ENCODE results near the gene UBE2C.

UBE2C gene

DNA sequence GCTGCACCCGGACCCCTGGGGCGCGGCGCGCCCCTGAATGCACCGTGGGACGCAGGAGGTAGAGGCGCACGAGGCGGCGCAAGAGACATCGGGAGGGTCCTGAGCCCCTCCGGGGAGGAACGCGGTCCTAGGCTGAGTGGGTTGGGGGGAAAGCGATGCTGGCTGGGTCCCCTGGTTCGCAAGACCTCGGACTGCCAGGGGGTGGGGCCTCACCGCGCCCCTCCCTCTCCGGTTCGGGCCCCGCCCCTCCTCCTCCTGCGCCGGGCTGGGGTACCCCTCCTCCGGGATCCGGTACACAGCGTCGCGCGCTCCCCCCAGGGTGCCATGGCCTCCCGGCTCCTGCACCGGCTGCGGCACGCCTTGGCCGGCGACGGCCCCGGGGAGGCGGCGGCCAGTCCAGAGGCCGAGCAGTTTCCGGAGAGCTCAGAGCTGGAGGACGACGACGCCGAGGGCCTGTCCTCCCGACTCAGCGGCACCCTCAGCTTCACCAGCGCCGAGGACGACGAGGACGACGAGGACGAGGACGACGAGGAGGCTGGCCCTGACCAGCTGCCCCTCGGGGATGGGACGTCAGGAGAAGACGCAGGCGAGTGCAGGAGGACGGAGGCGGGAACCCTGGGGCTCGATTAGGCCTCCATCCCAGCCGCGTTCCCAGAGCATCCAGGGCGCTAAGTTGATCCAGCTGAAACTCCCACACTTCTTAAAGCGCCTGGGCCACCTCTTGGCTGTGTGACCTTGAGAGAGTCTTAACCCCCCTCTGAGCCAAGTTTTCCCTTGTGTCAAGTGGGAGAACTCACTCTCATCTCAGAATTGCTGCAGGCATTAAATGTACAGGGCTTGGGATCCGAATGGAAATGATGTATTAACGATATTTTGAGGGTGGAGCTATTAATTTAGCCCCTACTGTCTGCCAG lies 21.7 kb downstream of the UBE2C start:
- DNase-seq, result peak; percentile 47 to 48

DNA sequence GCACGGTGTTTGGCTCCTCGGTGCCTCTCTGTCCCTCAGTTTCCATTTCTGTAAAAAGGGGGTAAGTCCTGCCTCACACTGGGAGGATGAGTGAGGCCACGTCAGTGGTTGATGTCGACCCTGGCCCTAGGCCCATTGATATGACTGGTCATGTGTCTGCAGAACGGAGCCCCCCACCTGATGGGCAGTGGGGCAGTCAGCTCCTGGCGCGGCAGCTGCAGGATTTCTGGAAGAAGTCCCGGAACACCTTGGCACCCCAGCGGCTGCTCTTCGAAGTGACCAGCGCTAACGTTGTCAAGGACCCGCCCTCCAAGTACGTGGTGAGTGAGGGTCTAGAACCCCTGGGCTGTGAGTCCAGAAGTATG lies 22.3 kb downstream of the UBE2C start:
- DNase-seq, result no peak

DNA sequence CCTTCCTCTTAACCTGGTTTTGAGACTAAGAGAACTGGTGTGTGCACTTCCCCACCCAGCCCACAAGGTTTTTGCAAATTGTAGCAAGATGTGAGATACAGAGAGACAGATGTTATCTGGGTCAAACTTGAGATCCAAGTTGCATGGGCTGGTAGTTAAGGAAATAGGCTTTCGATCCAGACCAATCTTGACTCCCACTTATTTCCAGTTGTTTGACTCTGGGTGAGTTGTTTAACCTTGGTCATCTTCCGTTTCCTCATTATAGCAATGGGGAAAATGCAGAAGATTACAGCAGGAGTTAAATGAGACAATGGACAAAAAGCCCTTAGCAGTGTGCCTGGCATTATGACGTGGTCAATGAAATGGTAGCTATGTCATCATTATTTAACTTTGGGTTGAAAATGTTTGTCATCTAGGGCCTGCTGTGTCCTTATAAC lies 22.9 kb downstream of the UBE2C start:
- no peak for DNase-seq

DNA sequence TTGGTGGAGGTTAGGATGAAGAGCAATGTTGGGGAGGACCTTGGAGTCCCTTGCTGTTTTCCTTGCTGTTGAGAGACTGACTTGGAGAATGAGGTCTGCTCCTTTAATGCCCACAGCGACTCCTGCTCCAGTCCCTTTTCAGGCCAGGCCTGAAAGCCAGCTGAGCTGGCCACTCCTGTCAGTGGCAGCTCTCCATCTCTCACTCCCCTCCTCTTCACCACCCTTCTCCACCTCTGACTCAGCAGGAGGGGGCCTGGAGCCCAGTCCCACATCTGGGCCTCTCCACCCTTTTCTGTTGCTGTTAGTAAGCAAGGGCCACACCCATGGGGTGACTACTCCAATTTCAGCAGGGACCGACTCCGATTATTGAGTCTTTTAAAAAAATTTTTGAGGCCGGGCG lies 23.4 kb downstream of the UBE2C start:
- DNase-seq, result no peak

DNA sequence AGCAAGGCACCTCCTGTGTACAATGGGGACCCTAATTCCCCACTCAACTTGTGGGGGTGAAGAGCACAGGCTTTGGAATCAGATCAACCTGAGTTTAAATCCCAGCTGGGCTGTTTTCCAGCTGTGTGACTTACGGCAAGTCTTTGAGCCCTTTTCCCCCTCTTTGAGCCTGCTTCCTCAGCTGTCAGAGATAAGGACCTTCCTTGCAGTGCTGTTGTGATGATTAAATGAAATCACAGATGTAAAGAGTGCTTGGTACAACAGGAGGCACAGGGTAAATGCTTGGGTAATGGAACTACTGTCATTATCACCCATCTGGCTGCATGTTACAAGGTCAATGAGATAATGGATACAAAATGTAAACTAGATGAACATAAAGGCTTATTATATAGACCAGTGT lies 24.4 kb downstream of the UBE2C start:
- DNase-seq, result no peak

DNA sequence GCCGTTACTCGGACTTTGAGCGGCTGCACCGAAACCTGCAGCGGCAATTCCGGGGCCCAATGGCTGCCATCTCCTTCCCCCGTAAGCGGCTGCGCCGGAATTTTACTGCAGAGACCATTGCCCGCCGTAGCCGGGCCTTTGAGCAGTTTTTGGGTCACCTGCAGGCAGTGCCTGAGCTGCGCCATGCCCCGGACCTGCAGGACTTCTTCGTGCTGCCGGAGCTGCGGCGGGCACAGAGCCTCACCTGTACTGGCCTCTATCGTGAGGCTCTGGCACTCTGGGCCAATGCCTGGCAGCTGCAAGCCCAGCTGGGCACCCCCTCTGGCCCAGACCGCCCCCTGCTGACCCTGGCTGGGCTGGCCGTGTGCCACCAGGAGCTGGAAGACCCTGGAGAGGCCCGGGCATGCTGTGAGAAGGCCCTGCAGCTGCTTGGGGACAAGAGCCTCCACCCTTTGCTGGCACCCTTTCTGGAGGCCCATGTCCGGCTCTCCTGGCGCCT lies 28.3 kb downstream of the UBE2C start:
- no peak for DNase-seq

DNA sequence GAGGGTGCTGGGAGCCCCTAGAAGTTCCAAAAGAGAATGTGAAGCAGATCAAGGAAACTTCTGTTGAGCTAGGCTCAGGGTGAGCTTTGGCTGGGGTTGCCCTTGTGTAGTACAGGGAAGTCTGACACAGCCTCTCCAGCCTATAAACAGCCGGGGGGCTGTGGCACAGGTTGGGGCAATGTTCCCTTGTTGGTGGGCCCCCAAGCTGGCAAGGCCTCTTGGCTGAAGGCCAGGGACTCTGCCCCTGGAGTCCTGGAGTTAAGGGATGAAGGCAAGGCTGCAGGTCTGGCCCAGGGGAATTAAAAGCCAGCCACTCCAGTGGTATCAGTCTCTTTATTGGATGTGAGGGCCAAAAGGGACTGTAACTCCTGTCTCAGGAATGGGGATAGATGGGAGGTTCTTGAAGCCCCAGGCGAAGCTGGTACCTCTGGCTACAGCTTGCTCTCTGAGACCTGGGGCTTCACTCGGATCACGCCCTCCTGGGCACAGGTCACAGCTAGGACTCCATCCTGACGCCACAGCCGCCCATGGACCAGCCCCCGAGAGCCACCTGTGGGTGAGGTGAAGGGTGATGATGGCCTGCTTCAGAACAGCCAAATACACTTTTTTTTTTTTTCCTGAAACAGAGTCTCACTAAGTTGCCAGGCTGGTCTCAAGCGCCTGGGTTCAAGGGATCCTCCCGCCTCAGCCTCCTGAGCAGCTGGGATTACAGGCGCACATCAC lies 29.1 kb downstream of the UBE2C start:
- DNase-seq, result no peak

DNA sequence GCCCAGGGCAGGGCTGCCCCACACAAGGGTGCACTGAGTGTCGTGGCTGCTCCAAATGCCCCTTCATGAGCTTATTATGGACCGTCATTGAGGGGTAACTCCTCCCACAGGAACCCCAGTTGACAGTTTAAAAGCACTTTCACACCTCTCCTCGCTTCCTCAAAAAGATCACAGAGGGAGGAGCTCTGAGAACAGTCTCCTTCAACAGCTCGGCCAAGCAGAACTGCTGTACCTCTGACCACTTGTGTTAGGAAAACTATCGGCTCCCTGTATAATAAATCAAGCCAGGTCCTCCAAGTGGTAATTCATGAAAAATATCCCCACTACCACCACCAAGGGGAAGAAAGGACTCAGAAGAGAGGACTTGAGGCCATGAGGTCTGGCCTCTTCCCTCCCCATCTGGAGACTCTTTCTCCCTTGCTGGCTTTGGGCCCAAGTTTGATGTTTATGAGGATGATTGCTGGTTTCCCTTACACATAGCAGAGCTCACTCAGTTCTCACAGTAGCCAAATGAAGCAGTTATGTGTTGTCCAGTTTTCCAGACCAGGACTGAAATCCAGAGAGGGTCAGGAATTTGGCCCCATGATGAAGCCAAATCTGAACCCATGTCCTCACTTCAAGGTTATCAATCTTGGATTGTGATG lies 29.8 kb downstream of the UBE2C start:
- peak in 1 of 2 donors; percentile 20 for DNase-seq

DNA sequence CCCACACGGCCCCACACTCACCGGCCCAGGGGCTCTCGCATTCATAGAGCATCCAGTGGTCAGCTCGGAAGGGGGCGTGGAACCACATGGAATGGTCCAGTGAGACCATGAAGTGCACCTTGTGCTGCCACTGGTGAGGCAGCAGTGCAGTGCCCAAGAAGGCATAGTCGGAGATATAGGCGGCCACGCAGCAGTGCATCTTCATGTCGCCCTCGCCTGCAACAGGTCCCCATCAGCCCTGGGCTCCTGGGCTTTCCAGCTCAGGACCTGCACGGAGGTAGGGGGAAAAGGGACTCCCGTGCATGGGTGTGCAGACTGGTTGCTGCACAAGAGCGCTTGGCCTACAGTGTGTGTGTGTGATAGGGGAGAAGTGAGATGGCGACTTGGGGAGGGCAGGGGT lies 31.1 kb downstream of the UBE2C start:
- DNase-seq, result no peak

DNA sequence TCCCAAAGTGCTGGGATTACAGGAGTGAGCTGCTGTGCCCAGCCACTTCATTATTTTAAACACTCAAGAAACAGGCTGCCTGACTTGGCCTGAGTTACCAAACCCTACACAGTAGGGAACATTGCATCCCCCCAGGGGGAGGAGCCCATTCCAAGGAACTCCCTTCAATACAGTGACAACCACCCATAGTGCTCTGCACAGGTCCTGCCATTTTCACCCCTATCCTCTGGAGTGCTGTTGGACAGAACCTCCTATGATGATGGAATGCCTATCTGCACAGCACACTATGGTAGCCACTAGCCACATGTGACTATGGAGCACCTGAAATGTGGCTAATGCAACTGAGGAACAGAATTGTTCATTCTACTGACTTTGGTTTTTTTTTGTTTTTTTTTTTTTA lies 33.0 kb downstream of the UBE2C start:
- no peak for DNase-seq

DNA sequence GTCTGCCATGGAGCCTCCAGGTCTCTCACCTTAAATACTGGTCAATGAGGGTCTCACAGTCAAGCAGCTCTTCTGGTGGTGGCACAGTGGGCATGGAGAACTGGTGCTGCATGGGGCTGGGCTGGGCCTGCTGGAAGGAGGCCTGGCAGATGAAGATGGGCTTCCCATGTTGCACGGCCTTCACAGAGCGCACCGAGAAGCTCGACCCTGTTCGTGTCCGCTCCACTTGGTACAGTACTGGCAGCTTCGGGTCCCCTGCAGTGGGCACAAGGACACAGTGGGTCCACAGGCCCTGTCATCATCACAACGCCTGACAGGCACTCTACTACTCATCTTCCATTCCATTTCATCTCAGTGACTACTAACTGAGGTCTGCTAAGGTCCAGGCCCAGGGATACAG lies 36.0 kb downstream of the UBE2C start:
- no peak for DNase-seq

DNA sequence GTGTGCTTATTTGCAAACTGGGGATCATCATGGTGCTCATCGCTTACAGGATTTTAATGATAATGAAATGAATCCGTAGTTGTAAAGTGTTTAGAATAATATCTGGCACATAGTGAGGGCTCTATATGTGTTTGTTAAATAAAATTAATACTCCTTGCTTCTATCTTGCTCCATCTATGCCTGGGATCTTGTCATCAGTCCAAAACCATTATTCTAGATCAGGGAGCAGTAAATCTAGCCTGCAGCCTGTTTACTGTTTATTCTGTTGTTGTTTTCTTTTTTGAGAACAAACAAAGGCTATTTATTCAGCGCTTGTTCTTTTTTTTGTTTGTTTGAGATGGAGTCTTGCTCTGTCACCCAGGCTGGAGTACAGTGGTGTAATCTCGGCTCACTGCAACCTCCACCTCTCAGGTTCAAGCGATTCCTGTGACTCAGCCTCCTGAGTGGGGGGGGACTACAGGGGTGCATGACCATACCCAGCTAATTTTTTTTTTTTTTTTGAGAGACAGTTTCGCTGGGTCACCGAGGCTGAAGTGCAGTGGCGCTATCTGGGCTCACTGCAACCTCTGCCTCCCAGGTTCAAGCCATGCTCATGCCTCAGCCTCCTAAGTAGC lies 36.6 kb downstream of the UBE2C start:
- DNase-seq, result no peak

DNA sequence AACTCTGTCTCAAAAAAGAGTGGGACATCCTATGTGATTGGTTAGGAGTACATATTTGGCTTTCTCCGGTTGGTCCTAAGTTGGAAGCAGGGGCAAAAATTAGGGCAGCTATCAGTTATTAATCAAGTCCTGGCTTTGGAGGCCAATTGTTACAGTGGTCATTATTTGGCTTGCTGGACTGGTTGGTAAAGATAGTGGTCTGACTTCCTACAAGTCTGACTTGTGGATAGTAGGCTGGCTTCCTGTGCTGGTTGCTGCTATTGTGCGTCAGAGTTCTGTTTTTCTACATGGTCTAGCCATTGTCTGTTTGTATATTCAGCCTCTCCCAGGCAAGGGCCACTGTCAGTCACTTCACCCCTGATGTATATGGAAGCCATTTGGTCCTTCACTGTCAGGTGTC lies 37.8 kb downstream of the UBE2C start:
- no peak for DNase-seq

DNA sequence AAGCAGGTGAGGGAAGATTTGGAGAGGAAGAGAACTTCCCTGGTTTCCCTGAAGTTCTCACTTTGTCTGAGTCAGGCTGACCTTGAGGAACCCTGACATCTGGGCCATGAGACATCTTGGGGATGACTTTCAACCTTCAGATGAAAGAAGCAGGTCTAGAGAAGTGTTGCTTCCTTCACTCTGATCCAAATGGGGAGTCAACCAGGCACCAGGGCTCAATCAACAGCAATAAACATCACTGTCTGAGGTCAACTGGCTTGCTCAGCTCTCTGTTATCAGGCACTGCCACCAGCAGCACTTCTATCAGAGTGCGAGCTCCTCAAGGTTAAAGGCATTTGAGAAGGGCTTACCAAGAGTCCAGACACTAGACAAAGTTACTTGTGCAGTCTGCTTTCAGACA lies 38.5 kb downstream of the UBE2C start:
- DNase-seq, result no peak

DNA sequence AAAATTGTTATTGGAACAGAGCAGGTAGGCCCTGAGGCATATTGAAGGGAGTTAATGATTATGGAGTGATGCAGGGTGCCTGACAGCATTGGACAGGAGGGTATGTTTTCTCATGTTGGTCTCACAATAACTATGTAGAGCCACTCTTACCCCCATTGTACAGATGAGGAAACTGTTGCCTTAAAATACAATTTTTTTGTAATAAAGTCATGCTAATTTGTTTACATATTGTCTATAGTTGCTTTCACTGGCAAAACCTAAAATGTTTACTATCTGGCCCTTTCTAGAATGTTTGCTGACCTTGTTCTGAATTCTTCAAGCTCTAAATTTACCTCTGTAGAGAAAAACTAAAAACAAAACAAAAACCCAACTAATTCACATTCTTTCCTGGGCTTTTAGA lies 39.1 kb downstream of the UBE2C start:
- no peak for DNase-seq

DNA sequence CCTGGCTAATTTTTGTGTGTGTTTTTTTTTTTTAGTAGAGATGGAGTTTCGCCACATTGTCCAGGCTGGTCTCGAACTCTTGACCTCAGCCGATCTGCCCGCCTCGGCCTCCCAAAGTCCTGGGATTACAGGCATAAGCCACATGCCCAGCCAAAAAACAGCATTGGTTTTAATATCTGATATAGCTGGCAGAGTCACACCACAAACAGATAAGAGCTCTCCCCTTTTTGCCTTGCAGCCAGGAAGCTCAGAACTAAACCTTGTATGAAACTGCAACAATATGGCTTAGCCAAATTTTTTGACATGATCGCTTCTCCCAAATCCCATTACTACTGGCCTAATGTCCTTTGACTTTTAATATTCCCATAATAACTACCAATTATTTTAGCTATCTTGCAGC lies 39.9 kb downstream of the UBE2C start:
- DNase-seq, result no peak

DNA sequence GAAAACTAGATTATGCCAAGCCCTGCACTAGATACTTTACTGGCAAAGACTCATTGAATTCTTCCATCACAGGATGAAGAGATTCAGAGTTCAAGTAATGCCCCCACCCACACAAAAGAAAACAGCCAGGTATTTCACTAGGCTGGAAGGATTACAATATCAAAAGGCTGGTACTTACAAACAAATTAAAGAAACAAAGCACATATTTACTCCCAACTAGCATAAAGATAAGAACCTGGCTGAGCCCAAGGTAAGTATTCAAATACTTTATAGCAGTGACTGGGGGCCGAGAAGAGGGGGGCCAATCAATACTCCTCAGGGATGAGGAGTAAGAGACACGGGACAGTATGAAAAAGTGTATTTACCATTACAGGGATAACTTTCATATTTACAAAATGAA lies 41.0 kb downstream of the UBE2C start:
- DNase-seq, result no peak

DNA sequence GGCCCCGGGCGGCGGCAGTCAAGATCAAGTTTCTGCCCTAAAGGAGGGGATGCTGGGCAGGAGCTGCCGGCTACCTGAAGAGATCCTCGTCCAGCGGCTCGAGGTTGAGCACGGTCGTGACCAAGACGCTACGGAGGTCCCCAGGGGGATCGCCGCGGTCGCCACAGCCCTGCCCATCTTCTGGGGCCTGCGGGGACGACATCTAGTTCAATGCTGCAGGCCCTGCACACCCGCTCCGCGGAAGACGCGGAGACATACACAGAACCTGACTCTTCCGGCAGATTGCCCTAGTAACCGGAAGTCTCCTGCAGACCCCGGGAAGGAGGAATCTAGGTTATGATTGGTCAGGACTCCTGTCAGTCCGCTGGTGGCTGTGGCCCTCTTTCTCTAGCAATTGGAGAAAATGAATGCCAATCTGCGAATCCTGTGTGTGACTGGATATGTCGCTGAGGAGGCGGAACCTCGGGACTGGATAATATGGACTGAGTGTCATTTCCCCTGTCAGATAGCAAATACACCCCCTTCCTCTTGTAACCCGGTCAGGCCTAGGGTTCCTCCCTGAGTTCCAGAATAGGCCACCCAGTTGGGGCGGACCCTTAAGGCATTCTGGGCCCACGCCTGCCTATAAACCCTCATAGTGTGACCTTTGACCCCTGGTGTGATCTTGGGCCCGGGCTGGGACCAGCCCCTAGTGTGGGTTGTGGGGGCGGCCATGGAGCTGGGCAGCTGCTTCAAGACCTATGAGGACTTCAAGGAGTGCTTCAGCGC lies 44.9 kb downstream of the UBE2C start, which contains the start of the genes ACOT8 and ZSWIM3:
Gene ACOT8, minus strand, starts transcription at position 279 of the 768 bp plus-strand sequence. Its CDS starts 77 bp downstream, at position 202.
Gene ZSWIM3, plus strand, starts transcription at position 501 of the 768 bp plus-strand sequence. Its CDS starts 212 bp downstream, at position 713.
- peak; percentile 97 to 100 for DNase-seq

DNA sequence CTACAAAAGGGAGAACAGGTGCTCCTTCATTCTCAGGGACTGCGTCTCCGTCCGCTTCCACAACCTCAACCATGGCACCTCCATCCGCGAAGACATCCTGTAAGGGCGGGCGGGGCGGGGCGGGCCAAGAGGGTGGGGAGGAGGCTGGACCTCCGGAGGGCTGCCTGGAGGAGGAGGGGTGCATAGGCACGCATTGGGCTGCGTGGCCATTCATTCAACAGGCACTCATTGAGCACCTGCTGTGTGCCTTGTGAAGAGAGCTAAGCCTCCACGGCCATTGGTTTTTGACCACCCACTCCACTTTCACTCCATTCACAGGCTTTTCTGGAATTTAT lies 45.4 kb downstream of the UBE2C start:
- no peak for DNase-seq

DNA sequence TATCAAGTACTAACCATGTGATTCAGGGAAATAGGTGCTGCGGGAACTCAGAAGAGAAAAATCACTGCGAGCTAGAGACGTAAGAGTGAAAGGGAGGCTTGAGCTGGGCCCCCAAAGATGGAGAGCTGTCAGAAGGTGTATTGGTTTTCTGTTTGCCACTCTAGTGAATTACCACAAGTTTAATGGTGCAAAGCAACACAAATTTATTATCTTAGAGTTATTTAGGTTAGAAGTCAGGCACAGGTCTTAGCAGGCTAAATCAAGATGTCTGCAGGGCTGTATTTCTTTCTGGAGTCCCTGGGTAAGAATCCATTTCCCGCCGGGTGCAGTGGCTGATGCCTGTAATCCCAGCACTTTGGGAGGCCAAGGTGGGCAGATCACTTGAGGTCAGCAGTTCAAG lies 47.5 kb downstream of the UBE2C start:
- DNase-seq, result no peak

DNA sequence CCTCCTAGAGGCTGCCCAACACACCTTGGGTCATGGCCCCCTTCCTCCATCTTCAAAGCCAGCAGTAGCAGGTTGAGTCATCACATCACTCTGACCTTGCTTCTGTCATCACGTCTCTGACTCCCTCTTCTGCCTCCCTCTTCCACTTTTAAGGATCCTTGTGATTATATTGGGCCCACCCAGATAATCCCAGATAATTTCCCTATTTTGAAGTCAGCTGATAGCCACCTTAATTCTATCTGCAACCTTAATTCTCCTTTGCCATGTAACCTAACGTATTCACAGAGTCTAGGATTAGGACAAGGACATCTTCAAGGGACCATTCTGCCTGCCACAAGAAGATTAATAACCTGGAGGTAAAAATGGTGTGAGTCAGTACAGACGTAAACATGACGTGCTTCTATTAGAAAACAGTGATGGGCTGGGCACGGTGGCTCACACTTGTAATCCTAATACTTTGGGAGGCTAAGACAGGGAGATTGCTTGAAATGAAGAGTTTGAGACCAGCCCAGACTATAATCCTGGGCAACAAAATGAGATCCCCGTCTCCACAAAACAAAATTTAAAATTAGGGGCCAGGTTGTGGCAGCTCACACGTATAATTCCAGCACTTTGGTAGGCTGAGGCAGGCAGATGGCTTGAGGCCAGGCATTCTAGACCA lies 48.2 kb downstream of the UBE2C start:
- DNase-seq, result no peak
